ES-I3 (cell line): ENCODE measurements around the gene CROCC.
"Not testable (repeated sequence)": the region's sequence is repeated elsewhere in the genome, so short reads cannot be mapped to it uniquely, and the experiment has no call there.

Experiments
- H3K36me3 ChIP-seq: 2 replicates; pipeline ENCODE4 v1.6.1; 2013; ENCODE audit warnings: mild to moderate bottlenecking, low read length, control low read depth, moderate library complexity; ENCODE audit not compliant: insufficient read depth
- H3K4me1 ChIP-seq: 2 replicates; pipeline ENCODE4 v1.6.1; 2013; ENCODE audit warnings: mild to moderate bottlenecking, control low read depth, low read length; ENCODE audit not compliant: insufficient read depth
- H3K9ac ChIP-seq: 2 replicates; pipeline ENCODE4 v1.6.1; 2013; ENCODE audit warnings: low read depth, mild to moderate bottlenecking, low read length, moderate library complexity
- H3K9me3 ChIP-seq: 2 replicates; pipeline ENCODE4 v1.6.1; 2013; ENCODE audit warnings: mild to moderate bottlenecking, low read length, moderate library complexity; ENCODE audit not compliant: control insufficient read depth, insufficient read depth

Gene CROCC

DNA sequence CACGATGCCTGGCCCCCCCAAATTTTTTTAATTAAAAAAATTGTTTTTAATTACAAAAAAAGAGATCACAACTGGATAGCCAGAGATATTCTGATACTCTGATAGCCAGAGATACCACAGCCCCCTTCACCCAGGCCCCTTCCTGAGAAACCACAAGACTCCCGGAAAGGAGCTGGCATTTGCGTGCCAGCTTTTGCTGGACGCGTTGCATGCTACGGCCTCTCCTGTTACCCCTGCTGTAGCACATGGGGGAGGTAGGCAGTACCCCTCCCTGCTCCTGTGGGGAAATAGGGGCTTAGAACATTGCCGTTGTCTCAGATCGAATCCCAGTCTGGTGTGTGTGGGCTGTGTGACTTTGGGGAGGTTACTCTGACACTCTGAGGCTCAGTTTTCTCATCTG is 36.0 kb downstream of the CROCC start:
- no peaks in the 10 kb centered on the region for H3K9me3 ChIP-seq
- no peaks in the 10 kb centered on the region for H3K4me1 ChIP-seq
- no peak overlapping the region for H3K9ac ChIP-seq
- no peaks in the 10 kb centered on the region for H3K36me3 ChIP-seq

GRCh38 chr1:16958475-16958874 is 36.7 kb downstream of the CROCC start:
- H3K36me3 ChIP-seq: no peaks in the 10 kb centered on the region

GRCh38 chr1:16960560-16961296 is 39.0 kb downstream of the CROCC start:
- Histone ChIP-seq H3K9me3 (no peaks in the 10 kb centered on the region), H3K4me1 (no peaks in the 10 kb centered on the region), H3K36me3 (no peaks in the 10 kb centered on the region; the same call in 1 of the 2 replicates), H3K9ac (peak overlapping the region; percentile 79)

More at GRCh38 chr1:16958475-16958874, 36.7 kb downstream of the CROCC start:
- H3K9ac ChIP-seq: no peak overlapping the region
- no peaks in the 10 kb centered on the region for H3K4me1 ChIP-seq
- H3K9me3 ChIP-seq: no peaks in the 10 kb centered on the region

DNA sequence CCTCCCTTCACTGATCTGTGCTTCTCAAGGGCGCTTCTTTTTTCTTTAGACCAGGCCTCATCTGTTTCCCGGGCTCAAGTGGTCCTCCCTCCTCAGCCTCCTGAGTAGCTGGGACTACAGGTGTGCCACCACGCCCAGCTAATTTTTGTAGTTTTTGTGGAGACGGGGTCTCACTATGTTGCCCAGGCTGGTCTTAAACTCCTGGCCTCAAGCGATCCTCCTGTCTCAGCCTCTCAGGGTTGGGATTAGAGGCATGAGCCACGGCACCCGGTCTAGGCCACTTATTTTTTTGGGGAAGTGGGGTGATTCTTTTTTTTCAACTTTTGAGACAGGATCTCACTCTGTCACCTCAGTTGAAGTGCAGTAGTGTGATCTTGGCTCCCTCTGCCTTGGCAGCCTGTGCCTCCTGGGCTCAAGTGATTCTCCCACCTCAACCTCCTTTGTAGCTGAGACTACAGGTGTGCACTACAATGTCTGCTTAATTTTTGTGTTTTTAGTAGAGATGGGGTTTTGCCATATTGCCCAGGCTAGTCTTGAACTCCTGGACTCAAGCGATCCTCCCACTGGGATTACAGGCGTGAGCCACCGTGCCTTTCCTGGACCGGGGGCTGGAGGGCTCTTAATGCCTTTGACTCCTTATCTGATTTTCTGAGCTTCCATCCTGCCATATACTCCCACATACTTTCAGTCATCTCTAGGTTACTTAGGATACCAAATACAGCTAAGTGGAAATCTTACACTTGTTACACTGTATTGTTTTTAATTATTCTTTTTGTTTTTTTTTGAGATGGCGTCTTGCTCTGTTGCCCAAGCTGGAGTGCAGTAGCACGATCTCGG is 39.8 kb downstream of the CROCC start:
- H3K36me3 ChIP-seq: no peaks in the 10 kb centered on the region; the same call in 1 of the 2 replicates
- H3K9ac ChIP-seq: peak overlapping the region; percentile 79; the same call in 1 of the 2 replicates
- no peaks in the 10 kb centered on the region for H3K9me3 ChIP-seq
- no peaks in the 10 kb centered on the region for H3K4me1 ChIP-seq

GRCh38 chr1:16964169-16964568 is 42.4 kb downstream of the CROCC start:
- not testable (repeated sequence) for H3K9me3 ChIP-seq, H3K9ac ChIP-seq, H3K4me1 ChIP-seq, H3K36me3 ChIP-seq

- Histone ChIP-seq H3K9ac (no peak overlapping the region), H3K4me1 (no peaks in the 10 kb centered on the region), H3K36me3 (no peaks in the 10 kb centered on the region; the same call in 1 of the 2 replicates), H3K9me3 (no peaks in the 10 kb centered on the region)
Measured at GRCh38 chr1:16965486-16966067, 43.8 kb downstream of the CROCC start.

- H3K9ac ChIP-seq: no peak overlapping the region
- peaks cover 3% of the 10 kb centered on the region for H3K36me3 ChIP-seq
- H3K9me3 ChIP-seq: no peaks in the 10 kb centered on the region
- no peaks in the 10 kb centered on the region for H3K4me1 ChIP-seq
Measured at GRCh38 chr1:16966282-16966681, 44.6 kb downstream of the CROCC start.

- Histone ChIP-seq H3K4me1 (peaks cover 4% of the 10 kb centered on the region; the same call in 1 of the 2 replicates), H3K9ac (no peak overlapping the region), H3K36me3 (peaks cover 3% of the 10 kb centered on the region), H3K9me3 (no peaks in the 10 kb centered on the region)
Measured at GRCh38 chr1:16967095-16967575, 45.4 kb downstream of the CROCC start.

DNA sequence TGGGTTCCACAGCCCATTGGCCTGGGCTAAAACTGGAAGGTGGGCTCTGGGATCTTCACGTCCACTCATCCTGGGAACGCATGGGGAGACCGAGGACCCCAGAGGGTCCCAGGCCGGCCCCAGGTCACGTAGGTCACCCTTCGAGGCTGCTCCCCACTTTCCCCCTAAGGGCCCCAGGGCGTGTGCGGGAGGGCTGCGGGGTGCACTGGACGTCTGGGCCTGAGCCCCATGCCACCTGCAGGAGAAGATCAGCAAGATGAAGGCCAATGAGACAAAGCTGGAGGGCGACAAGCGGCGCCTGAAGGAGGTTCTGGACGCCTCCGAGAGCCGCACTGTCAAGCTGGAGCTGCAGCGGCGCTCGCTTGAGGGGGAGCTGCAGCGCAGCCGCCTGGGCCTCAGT is 46.2 kb downstream of the CROCC start:
- no peak overlapping the region for H3K9ac ChIP-seq
- peaks cover 4% of the 10 kb centered on the region; the same call in 1 of the 2 replicates for H3K4me1 ChIP-seq
- H3K9me3 ChIP-seq: no peaks in the 10 kb centered on the region
- H3K36me3 ChIP-seq: peaks cover 3% of the 10 kb centered on the region

DNA sequence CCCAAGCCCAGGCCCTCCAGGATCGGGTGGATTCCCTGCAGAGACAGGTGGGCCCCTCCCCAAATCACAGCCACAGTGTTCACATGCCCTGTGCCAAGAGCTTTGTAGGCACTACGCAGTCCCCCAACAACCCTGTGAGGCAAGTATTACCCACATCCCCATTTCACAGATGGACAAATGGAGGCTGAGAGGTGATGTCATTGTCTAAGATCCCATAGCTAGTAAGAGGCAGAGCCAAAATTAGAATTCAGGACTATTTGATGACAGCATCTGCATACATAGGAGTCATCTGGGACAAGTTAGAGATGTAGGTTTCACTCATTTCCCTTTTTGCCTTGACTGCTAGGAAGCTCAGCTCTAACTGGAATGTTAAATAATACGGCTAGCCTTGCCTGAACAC is 46.6 kb downstream of the CROCC start:
- Histone ChIP-seq H3K9ac (no peak overlapping the region), H3K9me3 (no peaks in the 10 kb centered on the region), H3K36me3 (peaks cover 3% of the 10 kb centered on the region), H3K4me1 (peaks cover 4% of the 10 kb centered on the region; the same call in 1 of the 2 replicates)

- peaks cover 3% of the 10 kb centered on the region for H3K36me3 ChIP-seq
- H3K9me3 ChIP-seq: no peaks in the 10 kb centered on the region
- H3K9ac ChIP-seq: no peak overlapping the region
- peaks cover 4% of the 10 kb centered on the region; the same call in 1 of the 2 replicates for H3K4me1 ChIP-seq
Measured at GRCh38 chr1:16969057-16969611, 47.4 kb downstream of the CROCC start.

- Histone ChIP-seq H3K4me1 (peaks cover 4% of the 10 kb centered on the region; the same call in 1 of the 2 replicates), H3K9me3 (no peaks in the 10 kb centered on the region), H3K36me3 (peaks cover 3% of the 10 kb centered on the region), H3K9ac (no peak overlapping the region)
Measured at GRCh38 chr1:16969651-16970050, 47.9 kb downstream of the CROCC start.

DNA sequence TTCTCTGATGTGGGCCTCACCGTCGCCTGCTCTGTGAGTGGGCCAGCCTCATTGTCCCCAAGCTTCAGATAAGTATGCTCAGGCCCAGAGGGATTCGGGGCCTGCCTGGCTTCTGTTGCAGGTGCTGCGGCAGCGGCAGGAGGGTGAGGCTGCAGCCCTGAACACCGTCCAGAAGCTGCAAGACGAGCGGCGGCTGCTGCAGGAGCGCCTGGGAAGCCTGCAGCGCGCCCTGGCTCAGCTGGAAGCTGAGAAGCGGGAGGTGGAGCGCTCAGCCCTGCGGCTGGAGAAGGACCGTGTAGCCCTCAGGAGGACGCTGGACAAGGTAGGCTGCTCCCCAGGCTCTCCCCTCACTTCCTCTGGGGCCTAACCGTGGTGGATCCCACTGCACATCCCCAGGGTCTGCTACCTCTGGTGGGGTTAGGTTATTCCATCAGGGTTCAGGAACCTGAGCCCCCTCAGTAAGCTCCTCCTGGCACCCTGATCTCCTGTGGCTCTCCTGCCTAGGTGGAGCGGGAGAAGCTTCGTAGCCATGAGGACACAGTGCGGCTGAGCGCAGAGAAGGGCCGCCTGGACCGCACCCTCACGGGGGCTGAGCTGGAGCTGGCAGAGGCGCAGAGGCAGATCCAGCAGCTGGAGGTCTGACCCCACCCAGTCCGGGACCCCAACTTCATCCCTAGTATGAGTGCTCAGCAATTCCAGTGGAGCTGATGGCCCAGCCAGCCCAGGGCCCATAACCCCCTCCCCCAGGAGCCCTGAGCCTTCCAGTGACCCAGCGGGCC is 48.6 kb downstream of the CROCC start:
- H3K9me3 ChIP-seq: no peaks in the 10 kb centered on the region
- H3K36me3 ChIP-seq: peaks cover 3% of the 10 kb centered on the region
- peaks cover 4% of the 10 kb centered on the region; the same call in 1 of the 2 replicates for H3K4me1 ChIP-seq
- no peak overlapping the region for H3K9ac ChIP-seq
